ENCODE measurements around the gene EEA1.
A peak's percentile ranks its signal among the peaks of the same experiment; 100 is the strongest.
"Not testable (repeated sequence)": the region's sequence is repeated elsewhere in the genome, so short reads cannot be mapped to it uniquely, and the experiment has no call there.

Gene EEA1

GRCh38 chr12:92814584-92814983, 114.5 kb downstream of the EEA1 start:
- DNase-seq (ENCODE audit: low read depth in 2 of 3, low spot score in 1 of 3): no peak

DNA sequence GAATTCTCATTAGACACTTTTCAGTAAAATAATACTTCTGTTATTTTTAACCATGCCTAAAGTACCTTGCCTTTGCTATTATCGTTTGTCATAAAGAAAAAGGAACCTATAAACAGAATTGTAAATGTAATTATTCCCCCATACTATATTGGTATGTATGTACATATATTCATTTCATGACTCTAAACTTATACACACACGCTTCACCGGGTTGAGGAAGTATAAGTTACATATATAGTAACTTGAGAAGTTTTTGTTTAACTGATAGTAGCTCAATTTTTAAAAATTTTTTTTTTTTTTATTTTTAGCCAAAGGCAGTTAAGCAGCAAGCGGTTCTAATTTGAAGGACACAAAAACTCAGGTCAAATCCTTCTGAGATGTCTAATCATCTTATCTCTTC, 118.7 kb downstream of the EEA1 start:
- no peak for DNase-seq (ENCODE audit: low read depth in 2 of 3, low spot score in 1 of 3)

DNA sequence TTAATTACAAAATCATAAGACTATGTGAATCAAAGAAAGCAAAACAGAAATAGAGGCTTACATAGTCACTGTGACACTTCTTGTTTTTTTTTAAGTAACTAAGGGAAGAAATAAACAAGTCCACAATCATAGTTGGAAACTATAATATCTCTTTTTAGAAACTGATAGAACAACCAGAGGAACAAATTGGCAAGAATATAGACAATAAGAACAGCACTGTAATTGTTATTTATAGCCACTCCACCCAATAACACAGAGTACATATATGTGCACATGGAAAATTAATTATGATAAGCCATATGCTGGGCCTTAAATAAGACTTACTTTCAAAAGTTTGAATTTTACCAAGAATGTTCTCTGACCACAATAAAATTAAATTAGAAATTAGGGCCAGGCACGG, 125.2 kb downstream of the EEA1 start:
- no peak for DNase-seq (ENCODE audit: low read depth in 2 of 3, low spot score in 1 of 3)

GRCh38 chr12:92802906-92803305, 126.2 kb downstream of the EEA1 start:
- no peak for DNase-seq (ENCODE audit: low read depth in 2 of 3, low spot score in 1 of 3)

- no peak for DNase-seq (ENCODE audit: low read depth in 2 of 3, low spot score in 1 of 3)
Measured at GRCh38 chr12:92796650-92797049, 132.4 kb downstream of the EEA1 start.

DNA sequence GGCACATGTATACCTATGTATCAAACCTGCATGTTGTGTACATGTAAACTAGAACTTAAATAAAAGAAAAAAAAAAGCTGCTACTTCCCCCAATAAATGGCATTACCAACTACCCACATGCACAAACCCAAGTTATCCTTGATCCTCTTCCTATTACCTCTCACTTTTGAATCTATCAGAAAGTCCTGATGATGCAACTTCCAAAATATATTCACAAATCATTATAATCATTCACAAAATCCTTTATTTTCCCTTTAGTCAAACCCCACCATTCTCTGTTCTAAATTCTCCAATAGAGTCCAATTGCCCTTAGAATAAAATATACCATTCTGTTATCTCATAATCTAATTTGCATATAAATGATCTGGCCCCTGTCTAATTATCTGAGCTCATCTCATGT, 134.3 kb downstream of the EEA1 start:
- DNase-seq (ENCODE audit: low read depth in 2 of 3, low spot score in 1 of 3): no peak

DNA sequence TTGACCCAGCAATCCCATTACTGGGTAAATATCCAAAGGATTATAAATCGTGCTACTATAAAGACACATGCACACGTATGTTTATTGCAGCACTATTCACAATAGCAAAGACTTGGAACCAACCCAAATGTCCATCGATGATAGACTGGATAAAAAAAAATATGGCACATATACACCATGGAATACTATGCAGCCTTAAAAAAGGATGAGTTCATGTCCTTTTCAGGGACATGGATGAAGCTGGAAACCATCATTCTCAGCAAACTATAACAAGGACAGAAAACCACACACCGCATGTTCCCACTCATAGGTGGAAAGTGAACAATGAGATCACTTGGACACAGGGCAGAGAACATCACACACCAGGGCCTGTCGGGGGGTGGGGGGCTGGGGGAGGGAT, 134.7 kb downstream of the EEA1 start:
- not testable (repeated sequence) for DNase-seq (ENCODE audit: low read depth in 2 of 3, low spot score in 1 of 3)

- no peak for DNase-seq (ENCODE audit: low read depth in 2 of 3, low spot score in 1 of 3)
Measured at GRCh38 chr12:92786045-92786444, 143.1 kb downstream of the EEA1 start.

DNA sequence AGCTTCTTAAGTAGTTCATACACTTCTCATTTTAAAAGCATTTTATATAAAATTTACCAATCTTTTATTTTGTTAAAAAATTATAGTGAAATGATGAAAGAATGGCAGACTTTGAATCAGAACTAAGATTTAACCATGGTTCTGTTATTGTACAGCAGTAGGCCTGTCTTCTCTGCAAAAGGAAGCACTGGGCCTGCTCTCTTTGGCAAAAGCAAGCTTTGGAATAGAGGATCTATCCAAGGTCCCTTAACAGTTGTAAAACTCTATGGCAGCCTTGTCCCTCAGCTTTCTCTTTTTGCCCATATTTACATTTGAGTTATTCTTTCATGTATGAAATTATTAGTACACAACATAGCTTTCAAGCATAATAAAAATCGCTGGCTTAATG, 143.5 kb downstream of the EEA1 start:
- no peak for DNase-seq (ENCODE audit: low read depth in 2 of 3, low spot score in 1 of 3)

GRCh38 chr12:92784797-92785562, 144.1 kb downstream of the EEA1 start:
- DNase-seq (ENCODE audit: low read depth in 2 of 3, low spot score in 1 of 3): peak in 1 of 3 donors; percentile 20

- no peak for DNase-seq (ENCODE audit: low read depth in 2 of 3, low spot score in 1 of 3)
Measured at GRCh38 chr12:92784356-92784755, 144.7 kb downstream of the EEA1 start.

DNA sequence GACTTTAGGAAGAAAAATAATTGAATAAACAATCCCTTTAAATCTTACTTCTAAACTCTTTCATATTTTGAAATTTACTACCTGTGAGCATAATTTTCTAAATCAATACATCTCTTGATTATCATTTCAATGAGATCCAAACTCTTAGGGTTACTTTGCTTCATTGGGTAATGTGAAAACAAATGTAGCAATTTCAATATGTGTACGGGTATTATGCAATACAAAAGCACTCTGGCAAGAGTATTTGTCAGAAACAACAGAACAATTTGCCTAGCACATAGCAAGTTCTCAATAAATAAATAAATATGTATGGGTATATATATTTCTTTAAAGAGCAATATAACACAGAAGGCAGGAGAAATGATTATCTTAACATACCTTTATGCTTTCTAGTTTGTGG, 149.2 kb downstream of the EEA1 start:
- DNase-seq (ENCODE audit: low read depth in 2 of 3, low spot score in 1 of 3): no peak

DNA sequence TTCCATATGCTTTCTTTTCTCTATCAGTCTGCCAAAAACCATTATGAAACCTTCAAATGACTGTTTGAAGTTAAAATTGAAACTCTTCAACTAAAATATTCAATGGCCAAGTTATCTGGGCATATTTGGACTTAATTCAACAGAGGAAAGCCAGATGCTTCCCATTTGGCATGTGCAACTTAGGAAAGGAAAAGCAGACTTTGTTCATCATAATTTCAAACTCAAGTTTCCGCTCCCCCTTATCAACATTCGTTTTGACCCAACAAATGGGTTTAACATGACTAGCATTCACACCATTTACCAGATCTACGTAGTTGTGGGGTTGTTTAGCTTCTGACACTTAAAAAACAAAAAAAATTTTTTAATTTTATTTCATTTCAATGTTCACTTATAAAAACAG, 150.6 kb downstream of the EEA1 start:
- no peak for DNase-seq (ENCODE audit: low read depth in 2 of 3, low spot score in 1 of 3)

GRCh38 chr12:92775416-92775815, 153.7 kb downstream of the EEA1 start:
- DNase-seq (ENCODE audit: low read depth in 2 of 3, low spot score in 1 of 3): no peak

GRCh38 chr12:92771001-92771400, 158.1 kb downstream of the EEA1 start:
- DNase-seq (ENCODE audit: low read depth in 2 of 3, low spot score in 1 of 3): no peak

GRCh38 chr12:92769124-92769901, 159.8 kb downstream of the EEA1 start:
- no peak for DNase-seq (ENCODE audit: low read depth in 2 of 3, low spot score in 1 of 3)

DNA sequence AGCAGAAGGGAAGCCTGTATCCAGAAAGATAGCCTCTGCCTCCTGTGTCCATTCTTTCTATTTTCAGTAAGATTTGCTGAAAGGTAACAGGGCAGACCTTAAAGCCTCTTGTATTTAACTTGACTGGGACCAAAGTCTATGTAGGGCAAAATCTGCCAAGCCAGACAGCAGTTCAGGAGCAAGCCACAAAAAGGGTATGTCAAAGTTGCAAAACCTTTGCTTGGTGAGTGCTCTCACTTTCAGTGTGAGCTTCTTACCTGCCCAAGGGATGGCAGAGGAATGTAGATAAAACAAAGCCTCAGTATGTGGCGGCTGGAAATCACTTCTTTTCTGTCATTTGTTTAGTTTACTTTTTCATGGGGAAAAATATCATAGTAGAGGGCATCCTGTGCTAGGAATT, 163.2 kb downstream of the EEA1 start:
- no peak for DNase-seq (ENCODE audit: low read depth in 2 of 3, low spot score in 1 of 3)

GRCh38 chr12:92764831-92765230, 164.3 kb downstream of the EEA1 start:
- no peak for DNase-seq (ENCODE audit: low read depth in 2 of 3, low spot score in 1 of 3)

- DNase-seq (ENCODE audit: low read depth in 2 of 3, low spot score in 1 of 3): no peak
Measured at GRCh38 chr12:92762773-92763172, 166.3 kb downstream of the EEA1 start.

- no peak for DNase-seq (ENCODE audit: low read depth in 2 of 3, low spot score in 1 of 3)
Measured at GRCh38 chr12:92759634-92760268, 169.3 kb downstream of the EEA1 start.

GRCh38 chr12:92757597-92758121, 171.4 kb downstream of the EEA1 start:
- DNase-seq (ENCODE audit: low read depth in 2 of 3, low spot score in 1 of 3): no peak

All from stimulated activated CD4-positive, alpha-beta T cell treated with anti-CD3 and anti-CD28 coated beads, Interleukin-12 subunit alpha, Interleukin-12 subunit beta, amount 100 ng/mL, for 48 hours (primary cell).